Left lung (tissue), 10 donors: Measurements from ENCODE around the gene DCDC2. TPM values are rescaled to one million over a fixed set of nuclear protein-coding genes. Genes with fewer than 3 reads are reported as not detected.
"Not testable (repeated sequence)": the region's sequence is repeated elsewhere in the genome, so short reads cannot be mapped to it uniquely, and the experiment has no call there.

Source experiments
- ATAC-seq: fragments of 200-7000 bp; cut with Tn5 transposase; one replicate; pipeline ENCODE4 v1.9.1; 2020; ENCODE audit warnings: moderate library complexity
- DNase-seq, 4 donors: peaks; one replicate each; pipeline ENCODE4 v3.0.0-alpha.2; 2013 to 2020
- H3K27ac ChIP-seq, 2 donors: fragments of 200-600 bp; sonication (generic) in 1 of 2; one replicate each; pipeline versions ENCODE4 v1.5.0 to v1.8.0; 2020 to 2021
- H3K27me3 ChIP-seq, 2 donors: fragments of 200-600 bp; sonication (generic) in 1 of 2; one replicate each; pipeline versions ENCODE4 v1.5.0 to v1.8.0; 2020 to 2021
- H3K36me3 ChIP-seq, 2 donors: fragments of 200-600 bp; sonication (generic) in 1 of 2; one replicate each; pipeline versions ENCODE4 v1.5.0 to v1.8.0; 2020 to 2021
- H3K4me1 ChIP-seq, 2 donors: fragments of 200-600 bp; one replicate each; pipeline ENCODE4 v1.8.0; 2021
- H3K4me3 ChIP-seq, 2 donors: fragments of 200-600 bp; sonication (generic) in 1 of 2; one replicate each; pipeline versions ENCODE4 v1.5.0 to v1.8.0; 2020 to 2021; ENCODE audit warnings: mild to moderate bottlenecking in 1 of 2
- H3K9me3 ChIP-seq, 2 donors: fragments of 200-600 bp; sonication (generic) in 1 of 2; one replicate each; pipeline versions ENCODE4 v1.5.0 to v1.8.0; 2020 to 2021
- intact Hi-C, 2 donors: fragments of 100-400 bp; cut with DNase I; formaldehyde crosslinking; loops; one replicate each; pipeline versions ENCODE4 v1.11.2 to v1.14.2; 2022
- polyA plus RNA-seq, 6 donors: library from polyadenylated mRNA; unstranded; fragments of 120-200 nt; gene quantifications; one replicate each; pipeline ENCODE4 v1.2.1, GENCODE V29; 2013; ENCODE audit not compliant: insufficient read length in 6 of 6
- total RNA-seq, 2 donors: library from RNA; stranded (reverse); fragmentation: NEBNext Ultra II Directional; extraction: Animal tissue kit (Norgen Biotek cat#: 25700); gene quantifications; one replicate each; pipeline ENCODE4 v1.2.1, GENCODE V29; 2021
- TF ChIP-seq, protein P1 (sequence below), 2 donors: fragments of 200-600 bp; sonication (generic) in 1 of 2; IDR thresholded peaks; one replicate each; pipeline versions ENCODE4 v1.5.0 to v1.8.0; 2021; ENCODE audit warnings: antibody characterized with exemption in 2 of 2
- donor health status: DM: no; HTN: yes; CAD: no.
- donor health status: DM: no; HTN: no; CAD: no.

DCDC2 gene
- total and polyA plus RNA-seq, 8 donors: 7.8 to 13.7 (median 10.5) TPM

DNA sequence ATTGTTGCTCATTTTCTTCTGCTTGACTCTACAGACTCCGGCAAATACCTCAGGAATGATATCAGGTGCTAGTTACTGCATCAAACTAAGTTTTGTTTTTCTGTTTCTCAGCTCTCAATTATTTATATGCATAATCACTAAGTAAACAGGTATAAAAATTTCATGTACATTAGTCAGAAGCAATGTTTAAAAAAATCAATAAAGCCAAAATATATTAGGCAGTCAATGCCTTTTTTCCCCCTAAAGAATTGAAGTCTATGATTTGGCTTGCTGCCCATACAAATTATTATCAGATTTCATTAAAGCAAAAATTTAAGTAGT is 24.3 kb upstream of the DCDC2 start:
- no peak overlapping the region for H3K4me3 ChIP-seq
- no peaks in the 10 kb centered on the region for H3K27me3 ChIP-seq
- intact Hi-C loops: loop anchor here in 1 of 2 donors (10.0 kb wide), 1 partner anchor 97 kb away; no protein-coding TSS in a partner anchor

GRCh38 chr6:24381476-24382219 is 23.8 kb upstream of the DCDC2 start:
- TF ChIP-seq, protein P1, sequence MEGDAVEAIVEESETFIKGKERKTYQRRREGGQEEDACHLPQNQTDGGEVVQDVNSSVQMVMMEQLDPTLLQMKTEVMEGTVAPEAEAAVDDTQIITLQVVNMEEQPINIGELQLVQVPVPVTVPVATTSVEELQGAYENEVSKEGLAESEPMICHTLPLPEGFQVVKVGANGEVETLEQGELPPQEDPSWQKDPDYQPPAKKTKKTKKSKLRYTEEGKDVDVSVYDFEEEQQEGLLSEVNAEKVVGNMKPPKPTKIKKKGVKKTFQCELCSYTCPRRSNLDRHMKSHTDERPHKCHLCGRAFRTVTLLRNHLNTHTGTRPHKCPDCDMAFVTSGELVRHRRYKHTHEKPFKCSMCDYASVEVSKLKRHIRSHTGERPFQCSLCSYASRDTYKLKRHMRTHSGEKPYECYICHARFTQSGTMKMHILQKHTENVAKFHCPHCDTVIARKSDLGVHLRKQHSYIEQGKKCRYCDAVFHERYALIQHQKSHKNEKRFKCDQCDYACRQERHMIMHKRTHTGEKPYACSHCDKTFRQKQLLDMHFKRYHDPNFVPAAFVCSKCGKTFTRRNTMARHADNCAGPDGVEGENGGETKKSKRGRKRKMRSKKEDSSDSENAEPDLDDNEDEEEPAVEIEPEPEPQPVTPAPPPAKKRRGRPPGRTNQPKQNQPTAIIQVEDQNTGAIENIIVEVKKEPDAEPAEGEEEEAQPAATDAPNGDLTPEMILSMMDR (IDR thresholded peaks at IDR 0.05): no peak
- DNase-seq (no peak), ATAC-seq (no peak)
- H3K9me3 ChIP-seq: no peaks in the 10 kb centered on the region
- intact Hi-C loops: loop anchor here in 1 of 2 donors (10.0 kb wide), 1 partner anchor 97 kb away; no protein-coding TSS in a partner anchor
- H3K27me3 ChIP-seq: no peaks in the 10 kb centered on the region
- H3K27ac ChIP-seq: no peak overlapping the region
- no peaks in the 10 kb centered on the region for H3K36me3 ChIP-seq
- no peak overlapping the region for H3K4me3 ChIP-seq
- H3K4me1 ChIP-seq: no peaks in the 10 kb centered on the region

More for the DNA sequence above, 24.3 kb upstream of the DCDC2 start:
- DNase-seq (no peak), ATAC-seq (no peak)
- Histone ChIP-seq H3K36me3 (no peaks in the 10 kb centered on the region), H3K9me3 (no peaks in the 10 kb centered on the region), H3K4me1 (no peaks in the 10 kb centered on the region), H3K27ac (no peak overlapping the region)
- TF ChIP-seq, protein P1 (IDR thresholded peaks at IDR 0.05): no peak

DNA sequence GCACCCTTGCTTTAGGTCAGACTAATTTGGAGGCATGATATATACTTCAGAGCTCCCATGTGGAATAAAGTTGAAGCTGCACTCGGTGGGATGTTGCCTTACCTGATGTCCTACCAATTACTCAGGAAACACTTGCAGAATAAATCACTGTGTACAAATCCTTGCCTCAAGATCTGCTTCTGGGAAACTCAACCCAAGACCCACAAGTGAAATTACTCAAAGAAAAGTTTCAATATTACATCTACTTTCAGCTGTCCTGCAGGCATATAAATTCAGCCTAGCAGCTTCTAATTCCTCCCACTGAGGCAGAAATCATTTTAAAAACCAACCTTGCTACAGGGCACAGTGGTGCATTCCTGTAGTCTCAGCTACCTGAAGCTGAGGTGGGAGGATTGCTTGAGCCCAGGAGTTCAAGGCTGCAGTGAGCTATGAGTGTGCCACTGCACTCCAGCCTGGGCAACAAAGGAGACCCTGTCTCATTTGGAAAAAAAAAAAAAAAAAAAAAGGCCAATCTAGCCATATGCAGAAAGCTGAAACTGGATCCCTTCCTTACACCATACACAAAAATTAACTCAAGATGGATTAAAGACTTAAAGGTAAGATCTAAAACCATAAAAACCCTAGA is 20.7 kb upstream of the DCDC2 start:
- Histone ChIP-seq H3K36me3 (no peaks in the 10 kb centered on the region), H3K4me3 (no peak overlapping the region), H3K27ac (no peak overlapping the region), H3K4me1 (no peaks in the 10 kb centered on the region), H3K27me3 (no peaks in the 10 kb centered on the region), H3K9me3 (no peaks in the 10 kb centered on the region)
- TF ChIP-seq, protein P1 (IDR thresholded peaks at IDR 0.05): no peak
- DNase-seq (no peak), ATAC-seq (no peak)
- intact Hi-C loops: no loop called here

DNA sequence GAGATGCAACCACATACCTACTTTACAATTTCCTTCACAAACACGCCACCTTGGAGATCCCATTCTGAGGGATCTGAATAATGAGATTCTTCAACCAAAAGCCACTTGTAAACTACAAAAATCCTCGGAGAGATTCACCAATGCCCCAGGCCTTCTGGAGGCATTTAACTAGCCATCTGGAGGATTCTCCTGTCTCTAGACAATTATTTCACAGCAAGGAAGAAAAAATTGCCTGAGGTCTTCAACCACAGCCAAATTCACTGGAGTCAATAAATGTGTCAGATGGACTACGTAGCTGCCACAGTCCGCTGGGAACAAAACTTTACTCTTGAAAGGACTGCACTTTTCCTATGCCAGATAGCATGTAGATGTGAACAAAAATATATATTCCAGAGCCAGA is 19.0 kb upstream of the DCDC2 start:
- H3K36me3 ChIP-seq: no peaks in the 10 kb centered on the region
- no peak for ATAC-seq

GRCh38 chr6:24374612-24375011 is 16.8 kb upstream of the DCDC2 start:
- DNase-seq (no peak), ATAC-seq (no peak)
- H3K4me1 ChIP-seq: no peaks in the 10 kb centered on the region
- no peaks in the 10 kb centered on the region for H3K36me3 ChIP-seq
- no peak overlapping the region for H3K27ac ChIP-seq
- no peak overlapping the region for H3K4me3 ChIP-seq
- intact Hi-C loops: no loop called here
- no peaks in the 10 kb centered on the region for H3K9me3 ChIP-seq
- TF ChIP-seq, protein P1 (IDR thresholded peaks at IDR 0.05): no peak
- no peaks in the 10 kb centered on the region for H3K27me3 ChIP-seq

More for the DNA sequence above, 19.0 kb upstream of the DCDC2 start:
- H3K4me1 ChIP-seq: no peaks in the 10 kb centered on the region
- intact Hi-C loops: no loop called here
- TF ChIP-seq, protein P1 (IDR thresholded peaks at IDR 0.05): no peak
- no peak for DNase-seq
- H3K27me3 ChIP-seq: no peaks in the 10 kb centered on the region
- no peak overlapping the region for H3K27ac ChIP-seq
- no peaks in the 10 kb centered on the region for H3K9me3 ChIP-seq
- no peak overlapping the region for H3K4me3 ChIP-seq

- H3K4me1 ChIP-seq, ATAC-seq, intact Hi-C loops, H3K27ac ChIP-seq, H3K9me3 ChIP-seq, H3K4me3 ChIP-seq, H3K36me3 ChIP-seq, DNase-seq: not testable (repeated sequence)
- peaks cover 0 to 35% of the 10 kb centered on the region in 2 donors for H3K27me3 ChIP-seq
Observed at GRCh38 chr6:24365103-24365633, 7.3 kb upstream of the DCDC2 start.

DNA sequence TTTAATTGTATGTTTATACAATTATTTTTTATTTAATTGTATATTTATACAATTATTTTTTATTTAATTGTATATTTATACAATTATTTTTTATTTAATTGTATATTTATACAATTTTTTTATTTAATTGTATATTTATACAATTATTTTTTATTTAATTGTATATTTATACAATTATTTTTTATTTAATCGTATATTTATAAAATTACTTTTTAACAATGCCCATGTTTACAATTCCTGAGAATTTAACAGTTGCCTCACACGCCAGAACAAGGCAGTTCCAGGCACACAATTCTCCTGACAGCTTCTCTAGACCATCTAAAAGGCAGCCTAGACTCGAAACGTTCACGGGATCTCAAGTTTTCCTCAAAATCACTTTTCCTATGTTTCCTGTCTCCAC is 4.5 kb upstream of the DCDC2 start:
- H3K9me3 ChIP-seq, H3K4me3 ChIP-seq, intact Hi-C loops, ATAC-seq, H3K27ac ChIP-seq, DNase-seq, H3K36me3 ChIP-seq: not testable (repeated sequence)
- H3K4me1 ChIP-seq: peaks cover 0 to 19% of the 10 kb centered on the region in 2 donors
- peaks cover 5 to 53% of the 10 kb centered on the region in 2 donors for H3K27me3 ChIP-seq
